GM12878 (cell line): ENCODE data around the gene PODXL2. TPM values are rescaled to one million over a fixed set of nuclear protein-coding genes. Genes with fewer than 3 reads are reported as not detected.
A peak's percentile ranks its signal among the peaks of the same experiment; 100 is the strongest.
"Not testable (repeated sequence)": the region's sequence is repeated elsewhere in the genome, so short reads cannot be mapped to it uniquely, and the experiment has no call there.

Source experiments
- ATAC-seq: fragments of 200-7000 bp; cut with Tn5 transposase; 3 replicates; pipeline ENCODE4 v1.9.1; 2020; ENCODE audit warnings: mild to moderate bottlenecking, moderate library complexity
- BruUV-seq: library from RNA; stranded (reverse); fragments of 400-500 nt; replicated peaks from 2 replicates; lab custom pipeline; 2021; lab: Mats Ljungman, UMichigan
- CTCF ChIA-PET: fragments of 300-600 bp; sonication (Branson Sonifier 250); formaldehyde crosslinking; extraction: SDS; loops from one replicate; lab custom pipeline; 2021; ENCODE audit warnings: inconsistent platforms; lab: Yijun Ruan, JAX
- POLR2A ChIA-PET: fragments of 350-600 bp; formaldehyde crosslinking; extraction: SDS; loops from one replicate; lab custom pipeline; 2021; ENCODE audit warnings: inconsistent platforms; lab: Charles Lee
- RAD21 ChIA-PET: fragments of 300-600 bp; sonication (Branson Sonifier 250); formaldehyde crosslinking; loops from one replicate; lab custom pipeline; 2023; ENCODE audit warnings: antibody characterized with exemption; ENCODE audit not compliant: unreplicated experiment; lab: Charles Lee
- SMC1A ChIA-PET: fragments of 300-600 bp; sonication (Branson Sonifier 250); formaldehyde crosslinking; loops from one replicate; lab custom pipeline; 2023; ENCODE audit not compliant: unreplicated experiment, uncharacterized antibody; lab: Charles Lee
- DNase-seq: peaks from one replicate; pipeline ENCODE4 v3.0.0-alpha.2; 2011; ENCODE audit warnings: low read depth, low spot score
- FAIRE-seq: peaks from 3 replicates; lab custom pipeline; 2011; peaks lifted over from hg19 to GRCh38; lab: Jason Lieb, UNC
- H2AFZ ChIP-seq: 2 replicates; pipeline ENCODE4 v1.6.0; 2011; ENCODE audit warnings: low read depth, low read length, control low read depth; ENCODE audit not compliant: control insufficient read depth
- H3K27ac ChIP-seq: 2 replicates; pipeline ENCODE4 v1.5.1; 2011; ENCODE audit warnings: control low read depth; ENCODE audit not compliant: control insufficient read depth, insufficient read depth
- H3K27me3 ChIP-seq, 2 experiments: replicated peaks in 1 of 2; 2 replicates each; pipeline versions ENCODE4 v1.6.0 to v1.6.1; 2011; ENCODE audit warnings: low read length in 1 of 2; ENCODE audit not compliant: control insufficient read depth in 2 of 2, insufficient read depth in 2 of 2
- H3K36me3 ChIP-seq, 2 experiments: 2 replicates each; pipeline ENCODE4 v1.5.1; 2011; ENCODE audit warnings: low read length in 1 of 2; ENCODE audit not compliant: control insufficient read depth in 2 of 2, insufficient read depth in 2 of 2
- H3K4me1 ChIP-seq: 2 replicates; pipeline ENCODE4 v1.6.1; 2011; ENCODE audit warnings: mild to moderate bottlenecking, low read length, moderate library complexity, mixed read lengths; ENCODE audit not compliant: control insufficient read depth, insufficient read depth
- H3K4me2 ChIP-seq: 2 replicates; pipeline ENCODE4 v1.6.0; 2011; ENCODE audit warnings: control low read depth; ENCODE audit not compliant: control insufficient read depth, insufficient read depth
- H3K4me3 ChIP-seq: fragments of 200-600 bp; sonication (generic); 2 replicates; pipeline ENCODE4 v1.5.1; 2016
- H3K79me2 ChIP-seq: 2 replicates; pipeline ENCODE4 v1.6.0; 2011; ENCODE audit warnings: low read length; ENCODE audit not compliant: control insufficient read depth, insufficient read depth
- H3K9ac ChIP-seq: 2 replicates; pipeline ENCODE4 v1.8.0; 2011; ENCODE audit warnings: low read length, control low read depth, mixed read lengths; ENCODE audit not compliant: control insufficient read depth, insufficient read depth
- H3K9me3 ChIP-seq: replicated peaks from 3 replicates; pipeline ENCODE4 v1.5.1; 2011; ENCODE audit warnings: mild to moderate bottlenecking, low read length; ENCODE audit not compliant: control insufficient read depth, insufficient read depth
- H4K20me1 ChIP-seq: 2 replicates; pipeline ENCODE4 v1.6.0; 2011; ENCODE audit not compliant: control insufficient read depth, insufficient read depth
- RELA ChIP-seq: fragments of 450-650 bp; IDR thresholded peaks from 2 replicates; pipeline ENCODE4 v1.8.0; 2014; ENCODE audit warnings: borderline replicate concordance; ENCODE audit not compliant: partially characterized antibody
- RUNX3 ChIP-seq: IDR thresholded peaks from 2 replicates; pipeline ENCODE4 v1.6.1; 2012; ENCODE audit warnings: low read length, inconsistent platforms
- SMC3 ChIP-seq: IDR thresholded peaks from 2 replicates; pipeline ENCODE4 v1.6.1; 2011; ENCODE audit warnings: low read length, improper control_type of control experiment, borderline replicate concordance
- WGBS: methylation state at CpG from one replicate; pipeline ENCODE4 v1.1.6; 2016; ENCODE audit warnings: low lambda C conversion rate; ENCODE audit not compliant: insufficient replicate concordance, insufficient coverage; ENCODE audit errors: missing lambda C conversion rate; 5-methylcytosine and 5-hydroxymethylcytosine counted together
- in situ Hi-C: fragments of 300-500 bp; cut with MboI; formaldehyde crosslinking; loops from 9 replicates; pipeline ENCODE4 v1.14.3; 2018; ENCODE audit warnings: mixed read lengths
- intact Hi-C: fragments of 100-400 bp; cut with micrococcal nuclease; formaldehyde crosslinking; loops from one replicate; pipeline ENCODE4 v1.14.2; 2022; ENCODE audit not compliant: unreplicated experiment
- polyA plus RNA-seq, 11 experiments: library from polyadenylated mRNA; depleted of rRNA in 4 of 11; unstranded in 6 of 11; stranded (reverse) in 5 of 11; fragments of >200 nt; fragmentation: Nextera tagmentation in 4 of 11; fragmentation: Illumina TruSeq in 1 of 11; extraction: Ambion mirVana in 4 of 11; extraction: Trizol in 1 of 11; gene quantifications; 1 replicate in 1 of 11; 2 replicates in 10 of 11; pipeline versions ENCODE4 v1.2.1 to v1.2.3, GENCODE V29; 2011 to 2016; ENCODE audit warnings: inconsistent platforms in 2 of 11, missing spikeins in 2 of 11, low read depth in 1 of 11
- total RNA-seq, 4 experiments: library from RNA; depleted of rRNA in 3 of 4; stranded (reverse); fragments of >200 nt in 3 of 4; fragmentation: Illumina TruSeq in 1 of 4; extraction: Trizol in 1 of 4; gene quantifications; 2 replicates each; pipeline versions ENCODE4 v1.2.1 to v1.2.3, GENCODE V29; 2013 to 2021
- TF ChIP-seq, protein P1 (sequence below): fragments of 450-650 bp; IDR thresholded peaks from 2 replicates; pipeline ENCODE4 v1.6.1; 2017; ENCODE audit warnings: borderline replicate concordance

Gene PODXL2
- total and polyA plus RNA-seq, 10 of the 15 experiments (the other 5 are each of a cell fraction or from before 2014, with no cell fraction given) = 0.03 to 24.4 (median 13.6) TPM; not detected in 2

DNA sequence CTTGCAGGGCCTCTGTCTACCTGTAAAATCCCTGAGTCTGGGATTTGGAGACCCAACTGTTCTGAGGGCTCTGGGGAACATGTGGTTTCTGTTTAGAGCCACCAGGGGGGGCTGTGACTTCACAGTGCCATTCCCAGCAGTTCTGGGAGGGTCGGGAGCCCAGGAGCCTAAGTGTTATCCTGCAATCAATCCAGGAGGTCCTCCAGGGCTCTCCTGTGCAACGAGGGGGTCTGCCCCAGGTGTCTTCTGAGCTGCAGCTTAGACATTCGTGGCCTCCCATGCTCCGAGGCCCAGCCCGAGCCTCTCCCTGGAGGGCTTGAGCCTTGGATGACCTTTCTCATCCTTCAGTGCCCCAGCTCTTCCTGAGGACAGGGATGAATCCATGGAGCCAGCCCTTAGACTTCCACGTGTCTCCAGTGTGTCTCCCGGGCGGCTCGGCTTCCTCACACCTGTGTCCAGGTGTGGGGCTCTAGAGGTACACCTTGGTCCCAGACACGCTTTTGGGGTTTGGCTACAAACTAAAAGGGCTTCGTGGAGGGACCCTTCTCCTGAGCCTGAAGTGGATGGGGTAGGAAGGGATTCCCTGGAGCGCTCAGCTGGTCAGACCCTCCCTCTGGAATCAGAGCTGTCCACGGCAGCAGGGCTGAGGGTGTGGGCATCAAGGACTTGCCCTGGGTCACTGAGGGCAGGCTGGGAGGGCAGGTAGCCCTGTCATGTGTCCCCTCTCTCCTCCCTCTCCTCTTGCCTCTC is 23.4 kb downstream of the PODXL2 start (continued):
- TF ChIP-seq, protein P1, sequence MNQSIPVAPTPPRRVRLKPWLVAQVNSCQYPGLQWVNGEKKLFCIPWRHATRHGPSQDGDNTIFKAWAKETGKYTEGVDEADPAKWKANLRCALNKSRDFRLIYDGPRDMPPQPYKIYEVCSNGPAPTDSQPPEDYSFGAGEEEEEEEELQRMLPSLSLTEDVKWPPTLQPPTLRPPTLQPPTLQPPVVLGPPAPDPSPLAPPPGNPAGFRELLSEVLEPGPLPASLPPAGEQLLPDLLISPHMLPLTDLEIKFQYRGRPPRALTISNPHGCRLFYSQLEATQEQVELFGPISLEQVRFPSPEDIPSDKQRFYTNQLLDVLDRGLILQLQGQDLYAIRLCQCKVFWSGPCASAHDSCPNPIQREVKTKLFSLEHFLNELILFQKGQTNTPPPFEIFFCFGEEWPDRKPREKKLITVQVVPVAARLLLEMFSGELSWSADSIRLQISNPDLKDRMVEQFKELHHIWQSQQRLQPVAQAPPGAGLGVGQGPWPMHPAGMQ = no peak
- TF ChIP-seq RELA (no peak), SMC3 (peak; percentile 98)

DNA sequence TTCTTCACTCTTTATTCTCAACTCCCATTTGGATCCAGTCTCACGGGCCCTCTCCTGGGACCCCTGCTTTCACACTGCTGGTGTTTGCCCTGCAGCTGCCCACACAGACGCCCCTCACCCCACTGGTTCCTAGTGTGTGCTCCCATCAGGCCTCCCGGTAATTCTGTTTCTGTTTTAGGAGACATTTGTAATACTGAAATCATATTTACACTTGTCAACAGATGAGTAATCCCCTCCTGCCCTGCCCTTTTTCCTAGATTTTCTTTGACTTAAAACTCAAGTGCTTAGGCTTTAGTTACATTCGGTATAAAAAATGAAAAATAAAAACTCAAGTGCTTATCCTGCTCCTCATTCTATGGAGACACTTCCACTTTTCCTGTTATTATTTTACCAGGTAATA is 25.4 kb downstream of the PODXL2 start:
- DNase-seq (no peak), ATAC-seq (no peak), FAIRE-seq (no peak)
- Histone ChIP-seq H3K4me1 (peaks cover 6% of the 10 kb centered on the region; the same call in 1 of the 2 replicates), H3K4me3 (no peak overlapping the region), H2AFZ (no peak overlapping the region), H3K4me2 (no peak overlapping the region), H3K9me3 (no peaks in the 10 kb centered on the region), H4K20me1 (no peaks in the 10 kb centered on the region), H3K27me3 (no peaks in the 10 kb centered on the region), H3K79me2 (no peaks in the 10 kb centered on the region), H3K36me3 (no peaks in the 10 kb centered on the region), H3K9ac (no peak overlapping the region), H3K27ac (no peak overlapping the region)
- intact Hi-C loops (no loop called here), in situ Hi-C loops (loop anchor here (5.0 kb wide), 1 partner anchor 308 kb away; no protein-coding TSS in a partner anchor)
- BruUV-seq = no TSS peak
- ChIA-PET POLR2A (no interaction called here), RAD21 (no interaction called here), SMC1A (no interaction called here), CTCF (interaction anchor here (0.7 to 4.0 kb wide), 2 partner anchors 92 to 305 kb away, joined by 3 to 53 read pairs; no protein-coding TSS in a partner anchor)
- WGBS = 42% methylated on average over 4 of the region's 4 CpGs
- no peak for TF ChIP-seq RUNX3

DNA sequence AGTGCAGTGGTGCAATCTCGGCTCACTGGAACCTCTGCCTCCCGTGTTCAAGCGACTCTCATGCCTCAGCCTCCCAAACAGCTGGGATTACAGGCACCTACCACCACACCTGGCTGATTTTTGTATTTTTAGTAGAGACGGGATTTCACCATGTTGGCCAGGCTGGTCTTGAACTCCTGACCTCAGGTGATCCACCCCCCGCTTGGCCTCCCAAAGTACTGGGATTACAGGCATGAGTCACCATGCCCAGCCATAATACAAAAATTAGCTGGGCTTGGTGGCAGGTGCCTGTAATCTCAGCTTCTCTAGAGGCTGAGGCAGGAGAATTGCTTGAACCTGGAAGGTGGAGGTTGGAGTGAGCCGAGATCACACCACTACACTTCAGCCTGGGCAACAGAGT is 26.0 kb downstream of the PODXL2 start:
- H3K79me2 ChIP-seq, H3K4me1 ChIP-seq, POLR2A ChIA-PET, H3K9me3 ChIP-seq, H3K36me3 ChIP-seq, H3K4me3 ChIP-seq, FAIRE-seq, intact Hi-C loops, H4K20me1 ChIP-seq, H3K27ac ChIP-seq, ATAC-seq, H2AFZ ChIP-seq, BruUV-seq, H3K9ac ChIP-seq, DNase-seq, H3K27me3 ChIP-seq, H3K4me2 ChIP-seq: not testable (repeated sequence)
- SMC1A ChIA-PET = interaction anchor here (1.2 kb wide), 1 partner anchor 305 kb away, joined by 3 read pairs; no protein-coding TSS in a partner anchor
- RAD21 ChIA-PET = interaction anchor here (1.1 to 1.5 kb wide), 2 partner anchors 305 to 310 kb away, joined by 3 to 4 read pairs; no protein-coding TSS in a partner anchor
- in situ Hi-C loops = loop anchor here (5.0 kb wide), 1 partner anchor 307 kb away; no protein-coding TSS in a partner anchor
- 96% methylated on average over 6 of the region's 6 CpGs for WGBS
- CTCF ChIA-PET = interaction anchor here (0.7 to 1.1 kb wide), 2 partner anchors 92 to 317 kb away, joined by 3 to 4 read pairs; no protein-coding TSS in a partner anchor
